Stimulated activated CD8-positive, alpha-beta memory T cell treated with anti-CD3 and anti-CD28 coated beads, Interleukin-4, amount 100 ng/mL, for 24 hours (primary cell): ENCODE measurements around the gene PHLDA1.
"Not testable (repeated sequence)": the region's sequence is repeated elsewhere in the genome, so short reads cannot be mapped to it uniquely, and the experiment has no call there.

Experiments used
- DNase-seq: peaks from one replicate; pipeline ENCODE4 v3.0.0-alpha.2; 2020; ENCODE audit warnings: low read depth

The PHLDA1 gene

DNA sequence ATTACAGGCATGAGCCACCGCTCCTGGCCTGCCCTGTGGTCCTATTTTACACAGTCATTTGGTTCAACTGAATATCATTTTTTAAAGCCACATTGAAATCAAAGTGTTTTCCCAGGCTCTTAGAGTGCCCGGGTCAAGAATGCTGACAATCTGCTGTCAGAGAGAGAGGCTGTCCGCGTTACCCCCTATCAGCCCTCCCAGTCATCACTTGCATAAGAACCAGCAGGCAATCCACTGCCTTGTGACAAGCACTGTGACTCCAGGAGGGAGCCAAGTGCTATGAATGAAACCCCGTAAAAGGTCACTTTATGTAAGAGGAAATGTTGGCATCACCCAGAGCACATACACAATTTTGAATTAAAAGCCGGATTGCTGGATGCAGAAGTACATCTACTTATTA lies 13.5 kb downstream of the PHLDA1 start:
- DNase-seq: no peak

DNA sequence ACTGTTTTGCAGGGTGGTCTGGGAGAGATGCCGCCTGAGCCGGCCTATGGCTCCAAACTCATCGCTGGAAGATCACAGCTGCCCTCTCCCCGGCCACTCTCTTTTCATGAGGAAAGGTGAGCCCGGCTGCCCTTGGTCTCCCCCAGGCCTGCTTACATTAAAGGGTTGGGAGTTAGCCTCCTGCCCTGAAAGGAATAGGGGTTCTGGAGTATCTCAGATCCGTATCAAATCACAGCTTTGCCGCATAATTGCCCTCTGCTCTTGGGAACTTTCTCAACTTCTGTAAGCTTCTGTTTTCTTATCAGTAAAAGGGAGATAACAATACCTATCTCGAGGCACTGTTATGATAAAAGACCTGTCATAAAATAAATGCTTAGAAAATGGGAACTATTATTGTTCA lies 17.6 kb downstream of the PHLDA1 start:
- DNase-seq: no peak

DNA sequence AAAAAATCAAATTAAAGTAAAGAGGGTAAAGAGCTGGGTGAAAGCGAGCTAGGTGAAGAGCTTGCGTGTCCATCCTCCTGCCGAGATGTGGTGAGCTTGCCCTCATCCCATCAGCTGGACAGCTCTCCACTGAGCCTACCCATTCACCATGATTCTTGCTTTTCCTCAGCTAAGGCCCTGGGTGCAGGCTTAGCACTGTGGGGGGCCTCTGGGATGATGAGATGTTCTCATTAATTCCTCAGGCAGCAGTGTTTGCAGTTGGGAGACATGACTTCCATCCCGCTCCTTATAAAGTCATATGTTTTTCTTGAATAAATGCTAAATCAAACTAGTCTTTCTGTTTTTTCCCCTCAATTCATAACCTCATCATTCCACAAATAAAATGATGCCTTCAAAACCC lies 18.0 kb downstream of the PHLDA1 start:
- no peak for DNase-seq

DNA sequence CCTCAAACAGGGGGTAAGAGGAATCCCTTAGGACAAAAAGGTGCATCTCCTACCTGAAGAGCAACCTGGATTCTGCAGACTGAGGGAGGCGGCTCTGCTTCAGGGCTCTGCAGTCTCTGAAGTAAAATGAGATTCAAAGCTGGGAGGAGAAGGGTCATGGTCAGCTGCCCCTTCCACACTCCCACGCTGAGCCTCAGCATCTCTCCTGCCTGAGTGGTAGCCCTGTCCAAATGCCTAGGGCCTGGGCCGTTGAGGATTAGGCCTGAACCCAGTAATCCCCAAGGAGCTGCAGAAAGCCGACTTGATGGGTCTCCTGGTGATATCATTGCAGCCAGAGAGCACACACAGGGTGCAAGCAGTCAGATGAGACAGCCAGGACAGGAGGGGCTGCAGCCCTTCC lies 18.9 kb downstream of the PHLDA1 start:
- no peak for DNase-seq

DNA sequence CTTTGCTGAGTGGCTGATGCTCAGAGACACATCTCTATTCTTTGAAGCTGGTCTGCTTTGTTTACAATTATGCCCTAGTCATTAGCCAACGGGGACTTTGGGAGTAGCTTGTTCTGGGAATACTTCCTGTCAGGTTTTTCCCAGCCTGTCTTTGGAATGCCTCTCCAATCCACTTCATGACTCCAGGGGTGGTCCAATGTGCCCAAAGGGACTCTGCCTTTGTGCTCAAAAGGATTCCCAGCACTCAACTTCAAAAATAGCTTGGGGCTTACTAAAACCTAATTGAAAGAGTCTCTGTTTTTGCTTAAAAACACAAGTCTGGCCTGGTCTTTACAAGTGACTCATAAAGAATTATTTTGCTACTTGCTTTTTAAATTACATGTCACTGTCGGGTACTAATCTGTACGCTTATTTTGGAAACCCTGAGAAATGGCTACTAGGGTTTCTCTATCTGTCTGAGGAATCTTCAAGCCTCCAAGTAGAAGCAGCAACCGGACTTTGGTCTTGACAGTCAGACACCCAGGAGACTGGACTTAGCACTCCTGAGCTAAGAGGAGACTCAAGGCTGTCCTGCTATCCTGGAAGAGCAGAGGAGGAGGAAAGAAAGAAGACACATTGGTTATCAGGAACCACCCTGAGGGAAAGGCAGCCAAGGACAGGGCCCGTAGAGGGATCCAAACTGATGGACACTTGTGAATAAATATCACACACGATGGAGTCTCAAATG lies 20.7 kb downstream of the PHLDA1 start:
- no peak for DNase-seq

DNA sequence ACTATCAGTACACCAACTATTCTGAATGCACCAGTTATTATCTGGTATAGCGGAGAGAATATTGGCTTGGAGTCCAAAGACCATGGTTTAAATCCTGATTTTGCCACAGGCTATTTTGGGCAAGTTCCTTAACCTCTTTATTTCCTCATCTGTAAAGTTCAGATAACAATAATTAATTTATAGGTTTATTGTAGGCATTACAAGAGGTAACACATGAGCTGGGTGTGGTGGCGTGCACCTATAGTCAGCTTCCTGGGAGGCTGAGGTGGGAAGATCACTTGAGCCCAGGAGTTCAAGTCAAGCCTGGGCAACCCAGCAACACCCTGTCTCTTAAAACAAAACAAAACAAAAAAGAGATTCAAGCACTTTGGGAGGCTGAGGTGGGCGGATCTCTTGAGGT lies 23.1 kb downstream of the PHLDA1 start:
- no peak for DNase-seq

DNA sequence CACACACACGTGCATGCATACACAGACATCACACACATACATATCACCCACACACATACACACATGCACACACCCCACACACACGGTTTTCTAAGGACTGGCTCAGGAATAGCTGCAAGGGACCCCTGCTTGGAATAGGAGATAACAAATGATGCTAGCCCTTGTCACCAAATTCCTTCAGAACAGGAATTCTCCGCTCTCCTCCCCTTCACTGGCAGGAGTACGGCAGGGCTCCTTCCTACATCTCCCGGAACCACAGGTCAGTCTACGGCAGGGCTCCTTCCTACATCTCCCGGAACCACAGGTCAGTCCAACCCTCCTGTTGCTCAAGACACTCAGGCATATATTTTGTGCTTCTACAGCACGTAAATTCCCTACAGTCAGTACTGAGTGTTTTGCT lies 23.9 kb downstream of the PHLDA1 start:
- no peak for DNase-seq

DNA sequence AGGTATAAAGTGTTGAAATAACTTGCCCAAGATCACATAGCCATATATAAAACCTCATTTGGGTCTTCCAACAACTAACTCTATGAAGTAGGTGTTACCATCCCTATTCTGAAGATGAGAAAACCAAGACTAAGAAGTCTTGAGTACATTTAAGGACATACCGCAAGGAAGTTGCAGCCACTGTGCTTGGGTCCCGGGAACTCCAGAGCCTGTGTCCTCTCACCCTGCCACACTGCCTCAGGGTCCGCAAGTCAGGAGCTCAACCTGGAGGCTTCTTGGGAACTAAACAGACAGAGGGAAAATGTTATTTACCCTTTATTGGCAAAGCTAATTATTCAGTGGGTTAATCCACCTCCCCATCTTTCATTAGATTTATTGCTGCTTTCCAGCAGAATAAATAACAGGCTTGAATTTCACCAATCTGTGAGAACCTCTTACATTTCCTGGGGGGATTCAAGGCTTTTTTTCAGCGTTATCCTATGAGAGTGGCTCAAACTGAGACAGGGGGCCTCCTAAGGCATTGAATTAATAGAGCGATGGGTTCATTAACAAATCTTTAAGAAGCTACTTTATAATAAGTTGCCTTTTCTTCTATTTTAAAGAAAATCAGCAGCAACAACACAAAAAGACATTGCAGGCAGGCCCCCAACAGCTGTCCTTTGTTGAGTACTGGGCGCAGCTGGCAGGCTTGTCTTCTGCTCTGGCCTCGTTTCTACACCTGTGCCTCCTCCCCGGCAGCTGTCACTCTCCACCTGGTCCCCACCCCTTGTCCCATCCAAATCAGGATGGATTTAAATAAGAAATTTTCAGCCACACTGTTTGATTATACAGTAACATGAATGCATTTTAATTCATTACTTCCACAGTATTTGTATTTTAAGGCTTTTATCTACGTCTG lies 25.3 kb downstream of the PHLDA1 start:
- no peak for DNase-seq

DNA sequence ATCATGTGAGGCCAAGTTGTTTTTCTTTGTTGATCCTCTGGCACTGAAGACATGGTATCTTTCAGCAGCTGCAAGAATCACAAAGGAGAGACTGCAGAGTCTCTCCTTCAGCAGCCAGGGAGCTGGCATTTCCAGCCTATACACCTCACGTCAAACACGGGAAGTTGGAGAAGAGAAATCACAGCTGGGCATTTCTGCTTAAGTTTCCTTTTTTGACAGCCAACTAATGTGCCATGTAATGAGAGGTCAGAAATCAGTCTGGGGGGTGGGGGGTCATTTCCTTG lies 28.3 kb downstream of the PHLDA1 start:
- no peak for DNase-seq

DNA sequence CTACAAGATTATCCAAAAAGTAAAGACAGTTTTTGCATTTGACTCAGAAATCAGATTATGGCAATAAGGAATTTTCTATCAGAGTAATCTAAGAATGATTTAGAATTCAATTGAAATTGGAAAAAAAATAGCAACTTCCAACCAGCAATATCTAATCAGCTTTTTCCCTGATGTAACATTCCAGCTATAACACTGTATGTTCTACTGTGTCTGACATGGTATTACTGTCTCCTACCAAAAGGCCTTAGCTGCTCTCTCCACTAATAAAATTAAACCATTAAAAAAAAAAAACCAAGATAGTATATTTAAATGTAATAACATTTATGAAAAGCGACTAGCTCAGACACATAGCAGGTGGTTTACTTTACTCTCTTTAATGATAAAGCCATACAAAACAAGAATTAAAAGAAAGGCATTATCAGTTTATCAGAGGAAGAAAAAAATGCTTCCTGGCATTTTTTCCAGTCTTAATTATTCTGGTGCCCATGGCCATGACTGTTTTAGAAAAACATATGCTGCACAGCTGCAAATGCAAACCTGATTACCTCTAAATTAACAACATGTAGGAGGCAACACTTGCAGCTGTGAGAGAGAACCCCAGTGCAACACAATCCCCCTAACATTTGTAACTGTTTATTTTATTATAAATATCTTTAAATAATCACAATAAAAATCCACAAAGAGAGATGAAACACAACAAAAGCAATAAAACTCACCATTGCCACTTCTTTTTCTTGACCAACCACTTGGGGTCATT lies 28.8 kb downstream of the PHLDA1 start:
- no peak for DNase-seq

DNA sequence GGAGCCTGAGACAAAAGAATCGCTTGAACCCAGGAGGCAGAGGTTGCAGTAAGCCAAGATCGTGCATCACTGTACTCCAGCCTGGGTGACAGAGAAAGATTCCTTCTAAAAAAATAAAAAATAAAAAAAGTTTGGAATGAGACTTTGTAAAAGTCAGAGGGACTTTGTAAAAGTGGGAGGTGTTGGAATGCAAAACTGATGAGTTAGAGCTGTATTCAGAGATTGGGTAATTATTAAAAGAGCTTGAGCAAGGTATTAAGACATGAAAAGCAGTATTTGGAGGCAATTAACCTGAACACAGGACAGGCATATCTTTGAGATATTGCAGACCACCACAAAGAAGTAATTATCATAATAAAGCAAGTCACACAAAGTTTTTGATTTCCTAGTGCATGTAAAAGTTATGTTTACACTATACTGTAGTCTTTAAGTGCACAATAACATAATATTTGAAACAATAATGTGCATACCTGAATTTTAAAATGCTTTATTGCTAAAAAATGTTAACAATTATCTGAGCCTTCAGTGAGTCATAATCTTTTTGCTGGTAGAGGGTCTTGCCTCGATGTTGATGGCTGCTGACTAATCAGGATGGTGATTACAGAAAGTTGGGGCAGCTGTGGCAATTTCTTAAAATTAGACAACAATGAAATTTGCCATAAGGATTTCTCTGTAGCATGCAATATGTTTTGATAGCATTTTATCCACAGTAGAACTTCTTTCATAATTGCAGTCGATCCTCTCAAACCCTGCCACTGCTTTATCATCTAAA lies 33.1 kb downstream of the PHLDA1 start:
- DNase-seq: no peak

DNA sequence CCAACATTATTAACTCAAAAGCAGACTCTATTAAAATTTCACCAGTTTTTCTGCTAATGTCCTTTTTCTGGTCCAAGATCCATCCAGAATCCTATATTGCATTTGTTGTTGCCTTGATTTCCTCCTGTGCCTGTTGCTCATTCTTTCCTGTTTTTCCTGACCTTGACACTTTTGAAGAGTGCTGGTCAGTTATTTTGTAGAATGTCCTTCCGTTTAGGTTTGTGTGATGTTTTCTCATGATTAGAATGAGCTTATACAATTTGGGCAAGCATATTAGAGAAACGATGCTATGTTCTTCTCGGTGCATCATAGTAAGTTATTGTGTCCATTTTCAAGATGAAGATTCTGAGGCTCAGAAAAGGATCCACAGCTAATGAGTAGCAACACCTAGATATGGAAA lies 33.9 kb downstream of the PHLDA1 start:
- no peak for DNase-seq

DNA sequence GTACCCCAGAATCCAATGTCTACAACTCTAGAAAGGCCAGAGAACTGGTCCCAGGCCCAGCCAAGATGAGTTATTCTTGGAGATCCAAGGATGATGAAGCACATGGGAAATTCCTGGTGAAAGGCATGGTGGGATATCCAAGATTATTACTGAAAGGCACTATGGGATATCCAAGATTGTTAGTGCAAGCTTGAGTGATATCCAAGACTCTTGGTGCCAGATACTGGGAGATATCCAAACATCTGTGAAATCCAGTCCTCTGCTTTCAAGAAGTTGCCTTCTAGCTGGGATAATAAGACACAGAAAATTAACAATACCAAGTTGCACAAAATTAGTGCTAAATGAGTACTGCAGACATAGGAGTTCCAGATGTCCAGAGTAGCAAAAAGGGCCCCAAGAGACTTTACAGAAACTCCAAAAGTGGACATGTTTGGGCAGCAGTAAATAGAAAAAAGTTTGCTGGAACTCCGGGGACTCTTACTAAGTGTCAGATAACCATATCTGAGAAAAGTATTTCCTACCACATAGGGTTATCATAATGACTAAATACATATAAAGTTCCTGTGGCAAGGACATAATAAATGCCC lies 34.6 kb downstream of the PHLDA1 start:
- DNase-seq: no peak

DNA sequence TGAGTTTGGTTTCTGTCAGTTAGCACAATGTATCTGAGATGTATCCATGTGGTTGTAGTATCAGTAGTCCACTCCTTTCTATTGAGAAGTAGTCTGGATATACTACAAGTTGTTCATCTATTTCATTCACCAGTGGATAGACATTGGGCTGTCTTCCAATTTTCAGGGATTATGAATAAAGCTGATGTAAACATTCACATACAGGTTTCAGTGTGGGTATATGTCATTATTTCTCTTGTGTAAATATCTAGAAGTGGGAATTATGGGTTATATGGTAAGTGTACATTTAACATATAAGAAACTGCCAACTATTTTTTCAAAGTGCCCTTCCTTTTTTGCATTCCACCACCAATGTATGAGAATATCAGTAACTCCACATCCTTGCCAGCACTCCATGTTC lies 35.9 kb downstream of the PHLDA1 start:
- DNase-seq: no peak

DNA sequence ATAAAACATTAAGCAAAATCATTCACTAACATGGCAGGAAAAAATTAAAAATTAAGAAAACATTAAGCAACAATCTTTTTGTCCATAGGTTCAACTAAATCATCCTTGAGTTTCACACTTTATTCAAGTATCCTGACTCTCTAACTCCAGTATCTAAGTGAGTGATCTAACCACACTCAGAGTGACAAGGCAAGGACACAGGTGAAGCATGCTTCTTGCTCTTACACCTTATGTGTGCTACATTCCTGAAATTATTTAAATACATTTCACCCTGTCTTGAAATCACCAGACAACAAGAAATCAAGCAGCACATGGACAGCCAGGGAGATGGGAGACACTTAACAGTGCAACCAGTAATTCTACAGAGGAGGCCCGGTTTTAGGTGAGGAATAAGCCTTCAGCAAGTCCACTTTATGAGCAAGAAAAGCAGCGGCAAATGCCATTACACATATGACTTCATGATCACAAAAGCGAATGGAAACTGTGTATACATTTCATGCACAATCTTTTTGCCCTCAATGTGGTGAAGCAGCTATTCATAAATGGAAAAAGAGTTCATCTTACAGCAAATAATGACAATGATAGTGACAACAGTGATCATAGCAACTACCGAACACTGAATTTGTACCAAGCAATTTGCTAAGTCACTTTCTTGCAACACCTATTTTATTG lies 37.4 kb downstream of the PHLDA1 start:
- no peak for DNase-seq

DNA sequence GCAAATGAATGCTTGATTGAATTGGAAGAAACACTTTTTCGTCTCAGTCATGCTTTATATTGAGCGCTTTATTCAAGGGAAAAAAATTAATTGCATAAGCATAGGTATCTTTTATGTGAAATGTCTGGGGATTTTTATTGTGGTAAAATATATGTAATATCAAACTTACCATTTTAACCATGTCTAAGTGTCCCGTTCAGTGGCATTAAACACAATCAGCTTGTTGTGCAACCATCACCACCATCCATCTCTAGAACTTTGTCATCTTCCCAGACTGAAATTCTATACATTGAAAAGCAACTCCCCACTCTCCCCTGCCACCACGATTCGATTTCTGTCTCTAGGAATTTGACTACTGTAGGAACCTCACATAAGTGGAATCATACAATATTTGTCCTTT lies 39.8 kb downstream of the PHLDA1 start:
- no peak for DNase-seq

DNA sequence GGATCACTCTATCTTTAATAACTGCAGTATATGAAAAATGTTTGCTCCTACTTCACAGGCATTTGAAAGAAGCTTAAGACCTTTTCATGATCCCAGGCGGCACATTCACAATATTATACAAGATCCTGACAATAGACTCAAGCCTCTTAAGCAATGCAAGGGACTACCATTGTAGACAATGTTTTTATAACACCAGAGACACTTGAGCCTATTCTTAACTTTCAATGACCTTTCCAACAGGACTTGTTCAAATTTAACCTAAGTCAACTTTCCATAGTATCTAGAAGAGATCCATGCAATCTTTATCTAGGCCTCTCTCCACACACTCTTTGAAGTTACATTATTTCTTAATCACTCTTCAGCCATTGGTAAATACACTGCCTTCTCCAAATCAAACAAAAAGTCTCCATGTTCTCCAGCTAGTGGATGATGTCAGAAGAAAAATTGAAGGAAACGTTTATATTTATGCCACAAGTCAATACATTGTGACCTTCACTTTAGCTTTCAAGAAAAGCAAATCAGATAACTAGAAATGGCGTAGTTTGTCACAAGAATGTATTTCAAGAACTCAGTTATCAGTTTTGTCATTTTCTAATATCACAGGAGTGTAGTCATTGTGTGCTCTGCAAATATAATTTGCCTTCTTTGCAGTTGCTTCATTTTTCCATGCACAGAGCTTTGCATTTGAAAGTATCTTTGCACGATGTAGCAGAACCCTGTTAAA lies 41.2 kb downstream of the PHLDA1 start:
- DNase-seq: no peak

DNA sequence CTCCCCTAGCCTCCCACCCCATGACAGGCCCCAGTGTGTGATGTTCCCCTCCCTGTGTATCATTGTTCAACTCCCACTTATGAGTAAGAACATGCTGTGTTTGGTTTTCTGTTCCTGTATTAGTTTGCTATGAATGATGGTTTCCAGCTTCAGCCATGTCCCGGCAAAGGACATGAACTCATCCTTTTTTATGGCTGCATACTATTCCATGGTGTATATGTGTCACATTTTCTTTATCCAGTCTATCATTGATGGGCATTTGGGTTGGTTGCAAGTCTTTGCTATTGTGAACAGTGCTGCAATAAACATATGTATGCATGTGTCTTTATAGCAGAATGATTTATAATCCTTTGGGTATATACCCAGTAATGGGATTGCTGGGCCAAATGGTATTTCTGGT lies 43.9 kb downstream of the PHLDA1 start:
- not testable (repeated sequence) for DNase-seq

DNA sequence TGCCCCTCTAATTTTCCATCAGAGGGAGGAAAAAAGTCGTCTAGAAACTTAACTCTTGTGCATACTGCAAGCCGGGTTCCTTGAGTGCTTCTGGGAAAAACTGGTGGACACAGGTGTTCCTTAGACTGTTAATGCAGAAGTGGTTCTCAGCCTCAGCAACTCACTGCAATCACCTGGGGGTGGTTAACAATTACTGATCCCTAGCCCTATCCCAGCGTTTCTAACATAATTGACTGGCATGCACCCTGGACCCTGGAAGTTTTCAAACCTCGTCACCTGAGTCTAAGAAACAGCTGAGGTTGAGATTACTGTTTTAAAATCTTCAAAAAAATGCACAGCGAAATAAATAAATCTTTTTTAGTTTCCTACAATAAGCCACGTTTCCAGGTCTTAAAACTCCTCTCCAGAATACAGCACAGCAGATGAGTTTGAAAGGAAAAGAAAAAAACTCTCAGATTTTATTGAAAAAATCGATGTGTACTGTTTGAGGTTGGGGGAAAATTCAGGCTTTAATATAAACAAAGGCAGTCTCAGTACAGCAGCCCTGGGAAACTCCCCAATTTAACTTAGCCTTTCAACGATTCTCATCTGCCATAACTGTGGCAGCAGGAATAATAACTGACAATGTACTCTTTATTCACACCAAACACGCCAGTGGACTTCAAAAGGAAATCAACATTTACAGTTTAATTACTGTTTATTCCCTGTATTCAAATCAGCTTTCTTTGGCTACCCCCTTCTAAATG lies 45.4 kb downstream of the PHLDA1 start:
- no peak for DNase-seq

DNA sequence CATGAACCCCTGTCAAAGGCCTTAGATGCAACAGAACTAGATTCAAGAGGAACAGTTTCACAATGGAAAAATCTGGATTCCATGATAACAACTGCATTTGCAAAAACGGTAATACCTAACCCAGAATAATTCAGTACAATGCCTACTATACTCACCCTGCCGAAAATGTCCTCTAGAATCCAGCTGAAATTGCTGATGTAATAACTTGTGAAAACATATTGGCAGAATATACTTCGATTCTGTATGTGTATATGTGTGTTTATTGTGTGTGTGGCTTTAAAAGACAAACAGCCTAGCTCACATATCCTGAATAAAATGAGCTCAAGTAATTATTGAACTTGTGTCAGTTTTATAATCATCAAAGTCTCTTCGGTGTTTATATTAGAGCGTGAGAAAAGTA lies 46.0 kb downstream of the PHLDA1 start:
- DNase-seq: no peak
